T-helper 9 cell (primary cell): ENCODE data around the gene FCGR1A.
"Not testable (repeated sequence)": the region's sequence is repeated elsewhere in the genome, so short reads cannot be mapped to it uniquely, and the experiment has no call there.

ENCODE experiments used
- DNase-seq: peaks from one replicate; pipeline ENCODE4 v3.0.0-alpha.2; 2020

Gene FCGR1A

DNA sequence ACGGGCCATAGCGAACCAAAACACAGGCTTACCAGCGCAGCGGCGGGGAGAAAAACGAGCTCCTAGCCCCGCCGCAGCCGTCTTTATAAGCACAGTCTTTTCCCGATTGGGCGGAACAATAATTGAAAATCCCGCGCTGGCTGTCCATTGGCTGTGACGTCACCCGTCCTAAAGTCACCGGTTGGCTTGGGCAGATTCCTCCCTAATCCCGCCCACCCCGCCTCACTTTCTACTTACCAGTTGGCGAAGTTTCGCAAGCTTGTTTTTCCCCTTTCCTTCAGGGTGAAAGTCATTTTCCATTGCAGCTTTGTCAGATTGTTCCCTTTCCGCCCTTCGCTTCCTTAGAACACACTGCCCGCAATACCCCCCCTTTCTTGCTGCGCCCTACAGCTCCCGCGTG is 58.7 kb downstream of the FCGR1A start:
- DNase-seq, result not testable (repeated sequence)
